Activated CD8-positive, alpha-beta memory T cell treated with anti-CD3 and anti-CD28 coated beads, Interleukin-2, amount 50 U/mL, for 1 hour (primary cell): ENCODE results near the gene CFAP43.

Experiments
- DNase-seq: peaks from one replicate; pipeline ENCODE4 v3.0.0-alpha.2; 2020; ENCODE audit errors: extremely low read depth

The CFAP43 gene

GRCh38 chr10:104130041-104130440 lies 102.1 kb downstream of the CFAP43 start:
- DNase-seq, result no peak

GRCh38 chr10:104128214-104128613 lies 104.0 kb downstream of the CFAP43 start:
- no peak for DNase-seq

GRCh38 chr10:104127411-104127810 lies 104.8 kb downstream of the CFAP43 start:
- no peak for DNase-seq

- no peak for DNase-seq
Measured at GRCh38 chr10:104123397-104123796, 108.8 kb downstream of the CFAP43 start.

- no peak for DNase-seq
Measured at GRCh38 chr10:104122225-104123107, 109.7 kb downstream of the CFAP43 start.

- peak; percentile 91 for DNase-seq
Measured at GRCh38 chr10:104121485-104122224, 110.5 kb downstream of the CFAP43 start, which contains the start of gene SFR1. Gene SFR1 (plus strand): TSS chr10:104122171. CDS start chr10:104122184, 13 bp downstream.

- peak; percentile 71 for DNase-seq
Measured at GRCh38 chr10:104120903-104121484, 111.2 kb downstream of the CFAP43 start.

GRCh38 chr10:104120512-104120902 lies 111.7 kb downstream of the CFAP43 start:
- DNase-seq, result no peak

GRCh38 chr10:104119996-104120395 lies 112.2 kb downstream of the CFAP43 start:
- no peak for DNase-seq

- DNase-seq, result no peak
Measured at GRCh38 chr10:104117839-104118323, 114.3 kb downstream of the CFAP43 start.

- DNase-seq, result no peak
Measured at GRCh38 chr10:104113376-104113956, 118.7 kb downstream of the CFAP43 start.

GRCh38 chr10:104109908-104110662 lies 122.1 kb downstream of the CFAP43 start:
- DNase-seq, result no peak

- DNase-seq, result no peak
Measured at GRCh38 chr10:104104926-104105325, 127.2 kb downstream of the CFAP43 start.

- DNase-seq, result no peak
Measured at GRCh38 chr10:104104418-104104817, 127.7 kb downstream of the CFAP43 start.

GRCh38 chr10:104103956-104104355 lies 128.2 kb downstream of the CFAP43 start:
- DNase-seq, result no peak

- DNase-seq, result no peak
Measured at GRCh38 chr10:104101902-104102301, 130.3 kb downstream of the CFAP43 start.

GRCh38 chr10:104100795-104101194 lies 131.4 kb downstream of the CFAP43 start:
- no peak for DNase-seq

- DNase-seq, result no peak
Measured at GRCh38 chr10:104099941-104100340, 132.2 kb downstream of the CFAP43 start.

GRCh38 chr10:104099269-104099668 lies 132.9 kb downstream of the CFAP43 start:
- no peak for DNase-seq

- DNase-seq, result no peak
Measured at GRCh38 chr10:104098358-104098925, 133.7 kb downstream of the CFAP43 start.

- no peak for DNase-seq
Measured at GRCh38 chr10:104096692-104097091, 135.5 kb downstream of the CFAP43 start.
